WTC11 (cell line): ENCODE measurements around the gene SAE1. TPM values are rescaled to one million over a fixed set of nuclear protein-coding genes. Genes with fewer than 3 reads are reported as not detected.

ENCODE experiments used
- ATAC-seq: fragments of 200-7000 bp; cut with Tn5 transposase; 2 replicates; pipeline ENCODE4 v1.10.0; 2021; ENCODE audit warnings: mild to moderate bottlenecking, moderate library complexity
- CTCF ChIA-PET: fragments of 300-600 bp; sonication (Branson Sonifier 250); formaldehyde crosslinking; loops from one replicate; lab custom pipeline; 2021; ENCODE audit warnings: antibody characterized with exemption; lab: Charles Lee
- POLR2A ChIA-PET: fragments of 350-600 bp; sonication (Branson Sonifier 250); formaldehyde crosslinking; loops from one replicate; lab custom pipeline; 2021; ENCODE audit warnings: antibody characterized with exemption; lab: Charles Lee
- DNase-seq: peaks from one replicate; pipeline ENCODE4 v3.0.0; 2021; ENCODE audit warnings: low spot score
- H3K27ac Mint-ChIP-seq: 2 replicates; pipeline ENCODE4 v1.8.0; 2021; ENCODE audit warnings: mixed read lengths
- H3K27me3 Mint-ChIP-seq: 2 replicates; pipeline ENCODE4 v1.8.0; 2021; ENCODE audit warnings: low read depth, mild to moderate bottlenecking, moderate library complexity, mixed read lengths
- H3K36me3 Mint-ChIP-seq: 2 replicates; pipeline ENCODE4 v1.8.0; 2021; ENCODE audit warnings: mixed read lengths
- H3K4me1 Mint-ChIP-seq: 2 replicates; pipeline ENCODE4 v1.8.0; 2022; ENCODE audit warnings: mixed read lengths
- H3K4me3 Mint-ChIP-seq: 2 replicates; pipeline ENCODE4 v1.8.0; 2021; ENCODE audit warnings: mild to moderate bottlenecking, moderate library complexity, mixed read lengths
- H3K9me3 Mint-ChIP-seq: 2 replicates; pipeline ENCODE4 v1.8.0; 2021; ENCODE audit warnings: mixed read lengths
- ATF6 ChIP-seq: sonication (generic); formaldehyde crosslinking; IDR thresholded peaks from 2 replicates; pipeline ENCODE4 v1.8.1; 2023; ENCODE audit warnings: mild to moderate bottlenecking, missing genetic modification reagents
- E2F1 ChIP-seq: sonication (generic); formaldehyde crosslinking; IDR thresholded peaks from 2 replicates; pipeline ENCODE4 v1.8.0; 2022; ENCODE audit warnings: mild to moderate bottlenecking, missing genetic modification reagents
- ELF4 ChIP-seq: sonication (generic); formaldehyde crosslinking; IDR thresholded peaks from 2 replicates; pipeline ENCODE4 v1.8.1; 2022; ENCODE audit warnings: low read depth, mild to moderate bottlenecking, moderate library complexity, missing genetic modification reagents
- ETV6 ChIP-seq: sonication (generic); formaldehyde crosslinking; IDR thresholded peaks from 2 replicates; pipeline ENCODE4 v1.8.1; 2022; ENCODE audit warnings: mild to moderate bottlenecking, missing genetic modification reagents
- GABPB1 ChIP-seq: sonication (generic); formaldehyde crosslinking; IDR thresholded peaks from 2 replicates; pipeline ENCODE4 v1.8.1; 2023; ENCODE audit warnings: mild to moderate bottlenecking, missing genetic modification reagents
- MLX ChIP-seq: sonication (generic); formaldehyde crosslinking; IDR thresholded peaks from 2 replicates; pipeline ENCODE4 v1.8.1; 2023; ENCODE audit warnings: mild to moderate bottlenecking, missing genetic modification reagents, moderate library complexity
- NFE2L1 ChIP-seq: sonication (generic); formaldehyde crosslinking; IDR thresholded peaks from 2 replicates; pipeline ENCODE4 v1.8.1; 2023; ENCODE audit warnings: missing genetic modification reagents
- NR1H2 ChIP-seq: sonication (generic); formaldehyde crosslinking; IDR thresholded peaks from 2 replicates; pipeline ENCODE4 v1.9.0; 2021; ENCODE audit warnings: mild to moderate bottlenecking, moderate library complexity, missing genetic modification reagents
- PRRX2 ChIP-seq: fragments of 250-450 bp; sonication (Bioruptor Pico); IDR thresholded peaks from 2 replicates; pipeline ENCODE4 v1.8.0; 2021; ENCODE audit warnings: mild to moderate bottlenecking
- SMAD4 ChIP-seq: sonication (generic); formaldehyde crosslinking; IDR thresholded peaks from 2 replicates; pipeline ENCODE4 v1.8.0; 2022; ENCODE audit warnings: mild to moderate bottlenecking, missing genetic modification reagents
- SOX15 ChIP-seq: fragments of 250-450 bp; sonication (Bioruptor Pico); IDR thresholded peaks from 2 replicates; pipeline ENCODE4 v1.9.0; 2021; ENCODE audit warnings: mild to moderate bottlenecking
- SP1 ChIP-seq: sonication (generic); formaldehyde crosslinking; conservative IDR thresholded peaks from 2 replicates; pipeline ENCODE4 v1.8.1; 2022; ENCODE audit warnings: missing genetic modification reagents
- TCF7 ChIP-seq: sonication (generic); formaldehyde crosslinking; IDR thresholded peaks from 2 replicates; pipeline ENCODE4 v1.8.0; 2022; ENCODE audit warnings: mild to moderate bottlenecking, low read depth, missing genetic modification reagents, moderate library complexity
- TEAD1 ChIP-seq: sonication (generic); formaldehyde crosslinking; IDR thresholded peaks from 2 replicates; pipeline ENCODE4 v1.8.0; 2022; ENCODE audit warnings: mild to moderate bottlenecking, missing genetic modification reagents
- ZNF138 ChIP-seq: sonication (generic); formaldehyde crosslinking; conservative IDR thresholded peaks from 2 replicates; pipeline ENCODE4 v1.8.1; 2022; ENCODE audit warnings: mild to moderate bottlenecking, moderate library complexity, missing genetic modification reagents
- ZNF263 ChIP-seq: sonication (generic); formaldehyde crosslinking; IDR thresholded peaks from 2 replicates; pipeline ENCODE4 v1.8.1; 2022; ENCODE audit warnings: low read depth, mild to moderate bottlenecking, moderate library complexity, missing genetic modification reagents
- ZNF416 ChIP-seq: fragments of 250-450 bp; sonication (Bioruptor Pico); IDR thresholded peaks from 2 replicates; pipeline ENCODE4 v1.9.0; 2021; ENCODE audit warnings: mild to moderate bottlenecking, inconsistent platforms
- ZNF423 ChIP-seq: fragments of 250-450 bp; sonication (Bioruptor Pico); IDR thresholded peaks from 2 replicates; pipeline ENCODE4 v2.1.2; 2022; ENCODE audit warnings: mild to moderate bottlenecking, moderate library complexity
- ZNF671 ChIP-seq: fragments of 250-450 bp; sonication (Bioruptor Pico); IDR thresholded peaks from 2 replicates; pipeline ENCODE4 v1.8.0; 2021; ENCODE audit warnings: mild to moderate bottlenecking
- total RNA-seq: library from RNA; stranded (reverse); gene quantifications from 3 replicates; pipeline ENCODE4 v1.2.3, GENCODE V29; 2021
- TF ChIP-seq, protein P1 (sequence below): sonication (generic); formaldehyde crosslinking; IDR thresholded peaks from 2 replicates; pipeline ENCODE4 v1.8.1; 2023; ENCODE audit warnings: mild to moderate bottlenecking, missing genetic modification reagents, borderline replicate concordance
- TF ChIP-seq, protein P2 (sequence below): sonication (generic); formaldehyde crosslinking; conservative IDR thresholded peaks from 2 replicates; pipeline ENCODE4 v1.8.1; 2023; ENCODE audit warnings: mild to moderate bottlenecking, low read depth, missing genetic modification reagents, moderate library complexity
- TF ChIP-seq, protein P3 (sequence below): sonication (generic); formaldehyde crosslinking; IDR thresholded peaks from 2 replicates; pipeline ENCODE4 v1.8.1; 2023; ENCODE audit warnings: mild to moderate bottlenecking, missing genetic modification reagents

The SAE1 gene
- total RNA-seq, 1 experiment from 2014 or later: 224 TPM

- TF ChIP-seq, protein P1, sequence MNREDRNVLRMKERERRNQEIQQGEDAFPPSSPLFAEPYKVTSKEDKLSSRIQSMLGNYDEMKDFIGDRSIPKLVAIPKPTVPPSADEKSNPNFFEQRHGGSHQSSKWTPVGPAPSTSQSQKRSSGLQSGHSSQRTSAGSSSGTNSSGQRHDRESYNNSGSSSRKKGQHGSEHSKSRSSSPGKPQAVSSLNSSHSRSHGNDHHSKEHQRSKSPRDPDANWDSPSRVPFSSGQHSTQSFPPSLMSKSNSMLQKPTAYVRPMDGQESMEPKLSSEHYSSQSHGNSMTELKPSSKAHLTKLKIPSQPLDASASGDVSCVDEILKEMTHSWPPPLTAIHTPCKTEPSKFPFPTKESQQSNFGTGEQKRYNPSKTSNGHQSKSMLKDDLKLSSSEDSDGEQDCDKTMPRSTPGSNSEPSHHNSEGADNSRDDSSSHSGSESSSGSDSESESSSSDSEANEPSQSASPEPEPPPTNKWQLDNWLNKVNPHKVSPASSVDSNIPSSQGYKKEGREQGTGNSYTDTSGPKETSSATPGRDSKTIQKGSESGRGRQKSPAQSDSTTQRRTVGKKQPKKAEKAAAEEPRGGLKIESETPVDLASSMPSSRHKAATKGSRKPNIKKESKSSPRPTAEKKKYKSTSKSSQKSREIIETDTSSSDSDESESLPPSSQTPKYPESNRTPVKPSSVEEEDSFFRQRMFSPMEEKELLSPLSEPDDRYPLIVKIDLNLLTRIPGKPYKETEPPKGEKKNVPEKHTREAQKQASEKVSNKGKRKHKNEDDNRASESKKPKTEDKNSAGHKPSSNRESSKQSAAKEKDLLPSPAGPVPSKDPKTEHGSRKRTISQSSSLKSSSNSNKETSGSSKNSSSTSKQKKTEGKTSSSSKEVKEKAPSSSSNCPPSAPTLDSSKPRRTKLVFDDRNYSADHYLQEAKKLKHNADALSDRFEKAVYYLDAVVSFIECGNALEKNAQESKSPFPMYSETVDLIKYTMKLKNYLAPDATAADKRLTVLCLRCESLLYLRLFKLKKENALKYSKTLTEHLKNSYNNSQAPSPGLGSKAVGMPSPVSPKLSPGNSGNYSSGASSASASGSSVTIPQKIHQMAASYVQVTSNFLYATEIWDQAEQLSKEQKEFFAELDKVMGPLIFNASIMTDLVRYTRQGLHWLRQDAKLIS (CRISPR knock-in tag): no peak
- TF ChIP-seq, protein P2, sequence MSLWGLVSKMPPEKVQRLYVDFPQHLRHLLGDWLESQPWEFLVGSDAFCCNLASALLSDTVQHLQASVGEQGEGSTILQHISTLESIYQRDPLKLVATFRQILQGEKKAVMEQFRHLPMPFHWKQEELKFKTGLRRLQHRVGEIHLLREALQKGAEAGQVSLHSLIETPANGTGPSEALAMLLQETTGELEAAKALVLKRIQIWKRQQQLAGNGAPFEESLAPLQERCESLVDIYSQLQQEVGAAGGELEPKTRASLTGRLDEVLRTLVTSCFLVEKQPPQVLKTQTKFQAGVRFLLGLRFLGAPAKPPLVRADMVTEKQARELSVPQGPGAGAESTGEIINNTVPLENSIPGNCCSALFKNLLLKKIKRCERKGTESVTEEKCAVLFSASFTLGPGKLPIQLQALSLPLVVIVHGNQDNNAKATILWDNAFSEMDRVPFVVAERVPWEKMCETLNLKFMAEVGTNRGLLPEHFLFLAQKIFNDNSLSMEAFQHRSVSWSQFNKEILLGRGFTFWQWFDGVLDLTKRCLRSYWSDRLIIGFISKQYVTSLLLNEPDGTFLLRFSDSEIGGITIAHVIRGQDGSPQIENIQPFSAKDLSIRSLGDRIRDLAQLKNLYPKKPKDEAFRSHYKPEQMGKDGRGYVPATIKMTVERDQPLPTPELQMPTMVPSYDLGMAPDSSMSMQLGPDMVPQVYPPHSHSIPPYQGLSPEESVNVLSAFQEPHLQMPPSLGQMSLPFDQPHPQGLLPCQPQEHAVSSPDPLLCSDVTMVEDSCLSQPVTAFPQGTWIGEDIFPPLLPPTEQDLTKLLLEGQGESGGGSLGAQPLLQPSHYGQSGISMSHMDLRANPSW (CRISPR knock-in tag): no peak
- no peak for TF ChIP-seq ZNF263 (CRISPR knock-in tag)
- no peak for TF ChIP-seq PRRX2 (CRISPR knock-in tag)
- 0 out of 2 replicates have a peak, but pooled peaks have one; percentile 38 for TF ChIP-seq ZNF416
- TF ChIP-seq, protein P3, sequence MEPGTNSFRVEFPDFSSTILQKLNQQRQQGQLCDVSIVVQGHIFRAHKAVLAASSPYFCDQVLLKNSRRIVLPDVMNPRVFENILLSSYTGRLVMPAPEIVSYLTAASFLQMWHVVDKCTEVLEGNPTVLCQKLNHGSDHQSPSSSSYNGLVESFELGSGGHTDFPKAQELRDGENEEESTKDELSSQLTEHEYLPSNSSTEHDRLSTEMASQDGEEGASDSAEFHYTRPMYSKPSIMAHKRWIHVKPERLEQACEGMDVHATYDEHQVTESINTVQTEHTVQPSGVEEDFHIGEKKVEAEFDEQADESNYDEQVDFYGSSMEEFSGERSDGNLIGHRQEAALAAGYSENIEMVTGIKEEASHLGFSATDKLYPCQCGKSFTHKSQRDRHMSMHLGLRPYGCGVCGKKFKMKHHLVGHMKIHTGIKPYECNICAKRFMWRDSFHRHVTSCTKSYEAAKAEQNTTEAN: no peak
- TF ChIP-seq NFE2L1 (CRISPR knock-in tag): peak; percentile 13; the same call in 1 of the 2 replicates
- TF ChIP-seq MLX (CRISPR knock-in tag): no peak
- peak; percentile 72 for TF ChIP-seq SP1 (CRISPR knock-in tag)
- peak; percentile 54; the same call in 1 of the 2 replicates for TF ChIP-seq GABPB1 (CRISPR knock-in tag)
- no peak for TF ChIP-seq ZNF671 (CRISPR knock-in tag)
- TF ChIP-seq SMAD4 (CRISPR knock-in tag): no peak
- TF ChIP-seq ZNF138 (CRISPR knock-in tag): no peak
These were observed at the start of gene SAE1 (continued) for GRCh38 chr19:47130589-47131227.

DNA sequence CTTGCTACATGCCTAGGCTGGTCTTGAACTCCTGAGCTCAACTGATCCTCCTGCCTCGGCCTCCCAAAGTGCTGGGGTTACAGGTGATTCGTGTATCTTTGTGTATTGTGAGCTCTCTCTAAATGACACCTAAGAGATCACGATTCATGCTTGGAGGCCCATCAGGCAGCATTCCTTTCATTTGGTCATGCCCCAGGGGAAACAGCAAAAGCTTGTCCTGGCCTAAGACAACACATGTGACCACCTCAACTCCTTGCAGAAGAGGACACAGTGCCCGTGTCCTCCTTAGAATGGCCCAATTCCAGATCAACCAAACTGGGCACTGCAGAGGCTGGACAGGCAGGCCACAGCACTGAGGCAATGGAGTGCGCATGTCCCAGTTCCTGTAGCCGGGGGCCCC lies 49.5 kb upstream of the SAE1 start:
- Mint-ChIP-seq H3K27ac (peak overlapping the region; percentile 79), H3K36me3 (peaks cover 61% of the 10 kb centered on the region), H3K9me3 (no peaks in the 10 kb centered on the region), H3K27me3 (no peaks in the 10 kb centered on the region), H3K4me1 (peaks cover 10% of the 10 kb centered on the region), H3K4me3 (no peak overlapping the region)
- CTCF ChIA-PET: interaction anchor here (0.9 kb wide), 1 partner anchor 21 kb away, joined by 3 read pairs; no protein-coding TSS in a partner anchor
- POLR2A ChIA-PET: interaction anchor here (0.5 to 0.6 kb wide), 2 partner anchors 18 to 241 kb away, joined by 3 to 4 read pairs; no protein-coding TSS in a partner anchor
- no peak for ATAC-seq
- no peak for DNase-seq
- TF ChIP-seq ETV6 (CRISPR knock-in tag): no peak
- no peak for TF ChIP-seq ZNF423 (CRISPR knock-in tag)
- no peak for TF ChIP-seq TEAD1
- no peak for TF ChIP-seq GABPB1 (CRISPR knock-in tag)
- no peak for TF ChIP-seq SOX15
- TF ChIP-seq ATF6 (CRISPR knock-in tag): no peak
- TF ChIP-seq TCF7 (CRISPR knock-in tag): no peak
- TF ChIP-seq ELF4: no peak
- no peak for TF ChIP-seq E2F1 (CRISPR knock-in tag)
- TF ChIP-seq NR1H2 (CRISPR knock-in tag): no peak
- TF ChIP-seq, protein P2 (CRISPR knock-in tag): no peak
